OCI-LY7 (cell line): ENCODE data around the gene REEP6.

Source experiments
- EZH2phosphoT487 ChIP-seq: fragments of 200-600 bp; sonication (generic); IDR thresholded peaks from 2 replicates; pipeline ENCODE4 v1.6.1; 2018; ENCODE audit warnings: low read depth, borderline replicate concordance, mild to moderate bottlenecking, mixed run types, antibody characterized with exemption, low read length, moderate library complexity, mixed read lengths
- TF ChIP-seq, protein P1 (sequence below): fragments of 200-600 bp; sonication (generic); conservative IDR thresholded peaks from 2 replicates; pipeline ENCODE4 v1.5.1; 2014; ENCODE audit warnings: mild to moderate bottlenecking, antibody characterized with exemption, low read length, moderate library complexity, mixed read lengths

DNA sequence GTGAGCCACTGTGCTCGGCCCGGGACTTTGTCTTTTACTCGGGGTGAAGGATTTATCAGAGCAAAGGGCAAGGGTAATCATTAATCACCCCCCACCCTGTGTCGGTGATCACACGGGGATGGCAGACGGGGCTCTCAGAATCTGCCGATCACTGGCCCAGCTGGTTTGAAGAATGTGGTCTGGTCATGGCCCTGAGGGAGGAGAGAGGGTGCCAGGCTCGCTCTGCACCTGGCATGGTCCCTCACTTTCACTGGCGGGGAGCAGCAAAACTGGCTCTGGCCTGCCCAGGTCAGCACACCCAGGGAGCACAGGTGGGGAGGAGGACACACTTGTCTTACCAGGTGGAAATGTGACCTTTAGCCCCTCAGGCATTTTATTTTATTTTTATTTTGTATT lies 10.2 kb downstream of the REEP6 start:
- TF ChIP-seq, protein P1, sequence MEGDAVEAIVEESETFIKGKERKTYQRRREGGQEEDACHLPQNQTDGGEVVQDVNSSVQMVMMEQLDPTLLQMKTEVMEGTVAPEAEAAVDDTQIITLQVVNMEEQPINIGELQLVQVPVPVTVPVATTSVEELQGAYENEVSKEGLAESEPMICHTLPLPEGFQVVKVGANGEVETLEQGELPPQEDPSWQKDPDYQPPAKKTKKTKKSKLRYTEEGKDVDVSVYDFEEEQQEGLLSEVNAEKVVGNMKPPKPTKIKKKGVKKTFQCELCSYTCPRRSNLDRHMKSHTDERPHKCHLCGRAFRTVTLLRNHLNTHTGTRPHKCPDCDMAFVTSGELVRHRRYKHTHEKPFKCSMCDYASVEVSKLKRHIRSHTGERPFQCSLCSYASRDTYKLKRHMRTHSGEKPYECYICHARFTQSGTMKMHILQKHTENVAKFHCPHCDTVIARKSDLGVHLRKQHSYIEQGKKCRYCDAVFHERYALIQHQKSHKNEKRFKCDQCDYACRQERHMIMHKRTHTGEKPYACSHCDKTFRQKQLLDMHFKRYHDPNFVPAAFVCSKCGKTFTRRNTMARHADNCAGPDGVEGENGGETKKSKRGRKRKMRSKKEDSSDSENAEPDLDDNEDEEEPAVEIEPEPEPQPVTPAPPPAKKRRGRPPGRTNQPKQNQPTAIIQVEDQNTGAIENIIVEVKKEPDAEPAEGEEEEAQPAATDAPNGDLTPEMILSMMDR, result no peak
- no peak for TF ChIP-seq EZH2phosphoT487
